TTC549 (cell line): ENCODE results near the gene RNU1-2.
"Not testable (repeated sequence)": the region's sequence is repeated elsewhere in the genome, so short reads cannot be mapped to it uniquely, and the experiment has no call there.

Experiments used
- FAIRE-seq: peaks from 2 replicates; lab custom pipeline; 2012; peaks lifted over from hg19 to GRCh38; lab: Jason Lieb, UNC

Gene RNU1-2

GRCh38 chr1:16927256-16927655 is 31.5 kb downstream of the RNU1-2 start:
- FAIRE-seq = no peak

- FAIRE-seq = no peak
Observed at GRCh38 chr1:16927711-16928485, 32.1 kb downstream of the RNU1-2 start.

- not testable (repeated sequence) for FAIRE-seq
Observed at GRCh38 chr1:16929146-16930041, 33.6 kb downstream of the RNU1-2 start.

- FAIRE-seq = not testable (repeated sequence)
Observed at GRCh38 chr1:16931206-16931934, 35.6 kb downstream of the RNU1-2 start.

GRCh38 chr1:16933945-16934344 is 38.2 kb downstream of the RNU1-2 start:
- FAIRE-seq = not testable (repeated sequence)

- FAIRE-seq = not testable (repeated sequence)
Observed at GRCh38 chr1:16936580-16936979, 40.8 kb downstream of the RNU1-2 start.

GRCh38 chr1:16938351-16939321 is 42.9 kb downstream of the RNU1-2 start:
- FAIRE-seq = no peak

GRCh38 chr1:16939386-16940180 is 43.8 kb downstream of the RNU1-2 start:
- FAIRE-seq = not testable (repeated sequence)

- FAIRE-seq = no peak
Observed at GRCh38 chr1:16944038-16944437, 48.3 kb downstream of the RNU1-2 start.

- not testable (repeated sequence) for FAIRE-seq
Observed at GRCh38 chr1:16945512-16945911, 49.7 kb downstream of the RNU1-2 start.
